Measurements from ENCODE around the gene ILRUN.
"Not testable (repeated sequence)": the region's sequence is repeated elsewhere in the genome, so short reads cannot be mapped to it uniquely, and the experiment has no call there.

Gene ILRUN

GRCh38 chr6:34663371-34663770 lies 33.2 kb downstream of the ILRUN start:
- DNase-seq, result no peak

DNA sequence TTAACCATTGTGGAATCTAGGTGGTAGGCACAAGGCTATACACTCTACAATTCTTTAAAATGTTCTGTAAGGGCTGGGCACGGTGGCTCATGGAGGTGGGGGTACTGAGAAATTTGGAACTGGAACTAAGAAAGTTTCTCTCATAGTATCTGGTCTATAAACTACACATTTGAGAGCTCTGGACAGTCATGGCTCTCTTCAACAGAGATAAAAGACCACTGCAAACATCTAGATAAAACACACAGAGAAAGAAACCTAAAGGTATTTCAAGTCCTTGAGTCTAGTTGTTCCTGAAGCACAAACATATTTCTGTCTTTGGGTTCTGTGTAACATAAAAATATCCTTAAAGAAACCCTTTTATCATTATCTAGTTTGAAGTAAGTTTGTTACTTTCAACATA lies 35.2 kb downstream of the ILRUN start:
- no peak for DNase-seq

- no peak for DNase-seq
These were observed 37.8 kb downstream of the ILRUN start for GRCh38 chr6:34658605-34659265.

DNA sequence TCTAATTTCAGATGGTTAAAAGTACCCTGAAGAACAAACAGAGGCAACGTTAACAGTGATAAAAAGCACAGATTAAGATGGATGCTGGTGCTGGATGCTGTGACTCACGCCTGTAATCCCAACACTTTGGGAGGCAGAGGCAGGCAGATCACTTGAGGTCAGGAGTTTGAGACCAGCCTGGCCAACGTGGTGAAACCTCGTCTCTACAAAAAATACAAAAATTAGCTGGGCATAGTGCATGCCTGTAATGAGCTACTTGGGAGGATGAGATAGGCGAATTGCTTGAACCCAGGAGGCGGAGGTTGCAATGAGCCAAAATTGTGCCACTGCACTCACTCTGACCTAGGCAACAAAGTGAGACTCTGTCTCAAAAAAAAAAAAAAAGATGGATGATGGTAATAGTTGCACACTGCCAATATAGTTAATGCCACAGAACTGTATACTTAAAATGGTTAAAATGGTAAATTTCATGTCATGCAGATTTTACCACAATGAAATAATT lies 38.5 kb downstream of the ILRUN start:
- not testable (repeated sequence) for DNase-seq

DNA sequence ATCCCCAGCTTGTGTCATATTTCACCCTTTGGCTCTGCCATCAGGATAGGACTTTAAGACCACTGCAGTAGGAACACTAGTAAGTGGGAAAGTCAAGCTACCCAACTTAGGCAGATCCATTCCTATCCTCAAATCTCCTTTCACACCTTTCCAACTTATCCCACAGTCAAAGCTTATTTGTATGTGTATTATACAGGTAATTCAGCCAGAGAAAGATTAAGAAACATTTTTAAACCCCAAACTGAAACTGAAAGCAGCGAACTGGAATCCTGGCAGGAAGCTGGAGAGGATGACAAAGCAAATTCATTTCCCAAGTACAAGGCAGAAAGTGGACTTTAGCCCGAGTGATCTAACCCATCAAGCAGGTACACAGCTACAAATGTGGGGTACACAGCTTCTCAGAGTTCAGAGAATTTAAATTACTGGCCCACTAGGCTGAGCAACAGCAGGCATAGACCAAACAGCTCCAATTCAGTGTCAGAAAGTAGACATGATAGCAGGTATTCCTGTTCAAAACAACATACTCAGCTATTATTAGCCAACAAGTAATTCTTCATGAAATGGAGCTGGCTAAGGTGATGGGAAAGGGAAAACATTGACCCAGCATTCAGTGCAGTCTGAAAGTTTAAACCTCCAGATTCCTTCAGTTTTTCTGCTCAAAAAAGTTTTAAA lies 39.1 kb downstream of the ILRUN start:
- no peak for DNase-seq

DNA sequence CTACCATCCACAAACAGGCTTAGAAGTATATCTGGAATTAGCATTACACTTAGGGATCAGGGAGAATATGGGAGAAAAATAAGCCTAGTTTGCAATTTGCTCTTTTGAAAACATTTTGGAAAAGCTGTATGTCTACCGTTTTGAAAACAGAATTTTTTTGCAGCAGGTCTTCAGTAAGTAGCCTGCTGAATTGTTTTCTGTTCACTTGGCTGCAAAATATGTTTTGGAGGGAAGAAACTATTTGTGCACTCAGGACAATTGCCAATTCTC lies 39.6 kb downstream of the ILRUN start:
- DNase-seq, result no peak

DNA sequence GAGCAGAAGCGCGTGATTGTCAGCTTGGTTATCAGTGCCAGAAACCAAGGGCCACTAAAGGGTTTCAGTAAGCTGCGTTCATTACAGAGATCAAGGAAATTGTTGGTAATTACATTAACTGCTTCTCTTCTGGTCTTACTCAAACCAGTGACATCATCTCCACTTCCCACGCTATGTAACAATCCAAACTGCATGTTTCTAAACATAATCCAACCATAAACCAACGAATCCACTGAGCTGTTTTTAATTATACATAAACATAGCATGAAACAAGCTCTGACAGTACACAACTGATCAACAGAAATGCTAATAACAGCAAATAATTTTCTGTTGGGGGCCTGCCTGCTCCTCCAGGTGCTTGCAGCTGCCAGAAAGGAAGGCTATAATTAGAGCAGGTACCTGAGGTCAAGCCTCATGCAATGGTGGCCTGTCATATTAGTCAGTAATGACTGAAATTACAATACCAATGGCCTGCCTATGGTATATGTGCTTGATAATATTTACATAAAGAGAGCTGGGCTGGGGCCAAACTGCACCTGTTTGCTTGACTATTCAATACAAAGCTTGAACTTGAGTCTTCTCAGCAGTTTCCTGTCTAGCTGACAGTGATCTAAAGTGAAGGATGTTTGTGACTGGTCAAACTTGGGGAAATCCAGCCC lies 40.1 kb downstream of the ILRUN start:
- no peak for DNase-seq

GRCh38 chr6:34655876-34656377 lies 40.6 kb downstream of the ILRUN start:
- DNase-seq, result not testable (repeated sequence)

GRCh38 chr6:34654061-34654710 lies 42.4 kb downstream of the ILRUN start:
- DNase-seq, result no peak

DNA sequence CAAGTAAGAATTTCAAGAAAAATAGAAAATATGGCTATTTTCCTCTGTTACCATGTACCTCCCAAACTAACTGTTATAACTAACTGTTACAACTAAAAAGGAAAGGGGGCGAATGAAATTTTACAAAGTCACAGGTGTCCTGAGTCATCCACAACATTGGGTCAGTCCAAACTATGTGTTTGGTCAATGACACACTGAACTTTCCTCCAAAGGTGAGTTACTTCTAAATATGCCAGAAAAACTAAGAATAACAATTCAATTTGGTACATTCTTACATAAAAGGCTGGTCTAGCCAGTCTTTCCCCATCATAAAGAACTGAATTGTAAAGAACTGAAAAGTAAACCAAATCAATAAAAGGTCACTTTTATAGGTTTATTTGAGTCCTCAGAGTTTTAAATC lies 44.3 kb downstream of the ILRUN start:
- DNase-seq, result no peak

DNA sequence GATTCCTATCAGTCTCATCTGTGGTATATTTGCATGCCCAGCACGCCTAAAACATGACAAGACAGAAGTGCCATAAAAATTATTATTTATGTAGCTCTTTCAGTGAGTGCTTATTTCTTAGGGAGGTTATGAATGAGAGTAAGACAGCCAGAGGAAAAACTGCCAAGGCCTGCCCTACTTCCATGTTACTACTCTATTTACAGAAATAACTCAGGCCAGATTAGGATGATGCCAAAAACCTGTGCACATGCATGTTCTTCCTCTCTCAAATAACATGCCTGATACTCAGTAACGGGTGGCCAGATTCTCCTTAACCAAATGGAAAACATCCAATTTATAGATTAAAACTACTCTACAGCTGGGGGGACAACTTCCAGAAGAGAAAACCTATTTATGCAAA lies 45.7 kb downstream of the ILRUN start:
- DNase-seq, result no peak

DNA sequence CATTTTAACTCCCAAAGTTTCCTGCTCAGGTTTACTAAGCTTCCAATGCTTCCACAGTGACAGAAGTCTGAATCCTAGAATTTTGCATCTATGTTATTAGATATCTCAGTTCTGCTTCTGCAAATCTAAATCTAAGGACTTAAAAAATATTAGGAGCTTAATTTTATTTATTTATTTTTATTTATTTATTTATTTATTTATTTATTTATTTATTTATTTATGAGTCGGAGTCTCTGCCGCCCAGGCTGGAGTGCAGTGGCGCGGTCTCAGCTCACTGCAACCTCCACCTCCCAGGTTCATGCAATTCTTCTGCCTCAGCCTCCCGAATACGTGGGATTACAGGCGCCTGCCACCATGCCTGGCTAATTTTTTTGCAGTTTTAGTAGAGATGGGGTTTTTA lies 46.3 kb downstream of the ILRUN start:
- DNase-seq, result not testable (repeated sequence)

- no peak for DNase-seq
These were observed 47.8 kb downstream of the ILRUN start for GRCh38 chr6:34648806-34649205.

All from activated CD8-positive, alpha-beta memory T cell treated with anti-CD3 and anti-CD28 coated beads, Interleukin-2, amount 50 U/mL, for 48 hours (primary cell).